Hair follicular keratinocyte (primary cell): ENCODE measurements around the gene PNLIP. TPM values are rescaled to one million over a fixed set of nuclear protein-coding genes. Genes with fewer than 3 reads are reported as not detected.

Experiments used
- total RNA-seq: library from RNA; depleted of rRNA; stranded (reverse); fragments of >200 nt; gene quantifications from 2 replicates; pipeline ENCODE4 v1.2.3, GENCODE V29; 2015

The PNLIP gene
- total RNA-seq = not detected in 2 replicates

DNA sequence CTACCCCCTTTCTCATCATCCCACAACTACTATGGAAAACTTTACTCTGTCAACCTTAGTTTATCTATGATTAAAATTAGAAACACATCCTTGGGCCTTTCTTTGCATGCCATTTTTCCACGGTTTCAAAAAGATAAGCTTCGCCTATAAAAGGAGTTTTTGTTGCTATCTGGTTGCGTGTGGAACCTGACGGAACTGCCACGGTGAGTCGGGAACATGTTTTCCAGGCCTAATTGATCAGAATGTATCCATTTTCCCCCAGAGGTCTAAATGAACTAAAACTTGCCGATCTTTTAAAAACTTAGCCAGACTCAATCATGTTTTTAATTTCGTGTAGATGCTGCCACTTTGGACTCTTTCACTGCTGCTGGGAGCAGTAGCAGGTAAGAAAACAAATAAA, at the start of gene PNLIP:
Gene PNLIP, plus strand, starts transcription at position 176 of the 400 bp plus-strand sequence. Its CDS starts 162 bp downstream, at position 338.

GRCh38 chr10:116590590-116591444, 45.1 kb downstream of the PNLIP start, which contains the start of gene PNLIPRP1:
Gene PNLIPRP1 (plus strand): TSS chr10:116590959. CDS start chr10:116591130, 171 bp downstream.

Other genes with a start within 250 kb of the PNLIP start
- gene CCDC172, start 221.5 kb upstream of the PNLIP start, total RNA-seq = not detected in 2 replicates
- 51.1 and 103 TPM in 2 replicates for gene PNLIPRP3, start 118.1 kb upstream of the PNLIP start, total RNA-seq
- not detected in 2 replicates for gene PNLIPRP1, start 45.0 kb downstream of the PNLIP start, total RNA-seq
- gene PNLIPRP2, start 75.0 kb downstream of the PNLIP start, total RNA-seq = not detected in 2 replicates
- 3.7 and 7.1 TPM in 2 replicates for gene HSPA12A, start 196.6 kb downstream of the PNLIP start, total RNA-seq